Astrocyte of the spinal cord (primary cell): ENCODE results near the gene CDK5RAP2.
"Not testable (repeated sequence)": the region's sequence is repeated elsewhere in the genome, so short reads cannot be mapped to it uniquely, and the experiment has no call there.

Experiments used
- DNase-seq: peaks from one replicate; pipeline ENCODE4 v3.0.0; 2011; ENCODE audit warnings: low read depth, low spot score
- H3K4me3 ChIP-seq: 2 replicates; pipeline ENCODE4 v1.5.1; 2011; ENCODE audit warnings: low read depth, mild to moderate bottlenecking, low read length, moderate library complexity
- in situ Hi-C: cut with HindIII; loops from 2 replicates; pipeline ENCODE4 v1.10.0; 2017; ENCODE audit warnings: low sequenced_read_pairs
- TF ChIP-seq, protein P1 (sequence below): IDR thresholded peaks from 2 replicates; pipeline ENCODE4 v1.5.1; 2012; ENCODE audit warnings: low read depth, mild to moderate bottlenecking, low read length, inconsistent platforms

The CDK5RAP2 gene

GRCh38 chr9:120500733-120501132 lies 79.2 kb downstream of the CDK5RAP2 start:
- TF ChIP-seq, protein P1, sequence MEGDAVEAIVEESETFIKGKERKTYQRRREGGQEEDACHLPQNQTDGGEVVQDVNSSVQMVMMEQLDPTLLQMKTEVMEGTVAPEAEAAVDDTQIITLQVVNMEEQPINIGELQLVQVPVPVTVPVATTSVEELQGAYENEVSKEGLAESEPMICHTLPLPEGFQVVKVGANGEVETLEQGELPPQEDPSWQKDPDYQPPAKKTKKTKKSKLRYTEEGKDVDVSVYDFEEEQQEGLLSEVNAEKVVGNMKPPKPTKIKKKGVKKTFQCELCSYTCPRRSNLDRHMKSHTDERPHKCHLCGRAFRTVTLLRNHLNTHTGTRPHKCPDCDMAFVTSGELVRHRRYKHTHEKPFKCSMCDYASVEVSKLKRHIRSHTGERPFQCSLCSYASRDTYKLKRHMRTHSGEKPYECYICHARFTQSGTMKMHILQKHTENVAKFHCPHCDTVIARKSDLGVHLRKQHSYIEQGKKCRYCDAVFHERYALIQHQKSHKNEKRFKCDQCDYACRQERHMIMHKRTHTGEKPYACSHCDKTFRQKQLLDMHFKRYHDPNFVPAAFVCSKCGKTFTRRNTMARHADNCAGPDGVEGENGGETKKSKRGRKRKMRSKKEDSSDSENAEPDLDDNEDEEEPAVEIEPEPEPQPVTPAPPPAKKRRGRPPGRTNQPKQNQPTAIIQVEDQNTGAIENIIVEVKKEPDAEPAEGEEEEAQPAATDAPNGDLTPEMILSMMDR = no peak
- no peak for DNase-seq
- H3K4me3 ChIP-seq = no peak overlapping the region
- in situ Hi-C loops = no loop called here

GRCh38 chr9:120497865-120498264 lies 82.1 kb downstream of the CDK5RAP2 start:
- H3K4me3 ChIP-seq, in situ Hi-C loops, DNase-seq: not testable (repeated sequence)

GRCh38 chr9:120496438-120496837 lies 83.5 kb downstream of the CDK5RAP2 start:
- in situ Hi-C loops, H3K4me3 ChIP-seq, DNase-seq: not testable (repeated sequence)

DNA sequence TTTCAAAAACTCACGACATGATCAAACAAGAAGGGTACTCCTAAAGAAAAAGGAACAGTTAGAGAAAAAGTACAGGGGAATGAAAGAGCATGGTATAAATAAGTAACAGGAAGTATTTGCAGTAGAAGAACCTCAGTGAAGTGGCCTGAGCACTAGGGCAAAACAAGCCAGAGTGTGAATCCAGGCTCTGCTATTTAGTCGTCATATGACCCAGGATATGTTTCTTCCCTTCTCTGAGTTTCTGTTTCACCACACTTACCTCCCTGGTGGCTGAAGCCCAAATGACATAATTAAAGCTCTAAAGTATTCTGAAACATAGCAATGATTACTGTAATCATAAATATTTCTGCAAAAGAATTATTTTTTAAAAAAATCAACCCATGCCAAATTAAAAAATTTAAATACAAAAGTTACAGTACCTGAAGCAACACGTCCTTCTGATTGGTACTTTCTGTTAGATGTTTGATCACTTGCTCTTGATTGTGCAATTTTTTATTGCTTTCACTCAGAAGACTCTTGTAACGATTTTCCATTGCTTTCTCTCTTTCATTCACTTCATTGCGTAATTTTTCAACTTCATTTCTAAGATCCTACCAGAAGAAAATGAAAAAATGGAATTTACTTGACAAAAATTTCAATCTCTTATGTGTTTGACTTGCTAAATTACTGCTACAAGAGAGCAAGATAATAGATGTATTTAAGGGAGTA lies 88.9 kb downstream of the CDK5RAP2 start:
- DNase-seq = no peak
- H3K4me3 ChIP-seq = no peak overlapping the region
- in situ Hi-C loops = no loop called here
- TF ChIP-seq, protein P1 = no peak

DNA sequence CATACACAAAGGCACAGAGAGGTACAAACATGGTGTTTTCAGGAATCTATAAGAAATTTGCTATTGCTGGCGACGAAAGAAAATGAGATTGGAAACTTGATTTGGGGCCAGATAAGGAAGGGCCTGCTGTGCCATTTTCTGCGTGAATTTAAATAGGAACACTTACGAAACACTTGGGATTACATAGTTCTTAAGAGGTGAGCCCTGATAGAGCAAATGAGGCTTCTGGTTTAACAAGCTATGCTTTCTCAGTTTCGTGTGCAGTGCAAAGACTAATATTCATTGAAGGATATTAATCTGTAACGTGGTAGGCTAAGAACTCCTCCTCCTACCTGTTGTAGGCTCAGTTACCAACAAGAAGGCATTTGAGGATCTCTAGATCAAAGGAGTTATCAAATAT lies 93.1 kb downstream of the CDK5RAP2 start:
- H3K4me3 ChIP-seq = no peak overlapping the region
- DNase-seq = no peak
- TF ChIP-seq, protein P1 = no peak
- in situ Hi-C loops = no loop called here

DNA sequence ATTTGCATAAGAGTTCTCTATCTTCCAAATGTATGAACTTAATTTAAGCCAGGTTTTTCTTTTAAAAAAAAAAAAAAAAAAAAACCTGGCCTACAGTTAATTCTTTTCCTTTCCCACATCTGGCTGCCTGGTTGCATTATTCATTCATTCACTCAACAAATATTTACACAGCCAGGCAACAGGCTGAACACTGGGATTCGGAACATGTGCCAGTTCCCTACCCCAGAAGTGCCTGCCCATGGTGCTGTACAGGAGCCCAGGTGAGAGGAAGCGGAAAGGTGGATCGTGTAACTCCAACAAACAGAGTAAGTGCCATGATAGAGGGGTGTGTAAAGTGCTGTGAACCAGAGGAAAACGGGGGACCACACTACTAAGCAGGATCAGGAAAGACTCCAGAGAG lies 93.6 kb downstream of the CDK5RAP2 start:
- H3K4me3 ChIP-seq = no peak overlapping the region
- peak; percentile 17 for DNase-seq
- in situ Hi-C loops = no loop called here
- TF ChIP-seq, protein P1 = no peak

GRCh38 chr9:120485788-120486187 lies 94.2 kb downstream of the CDK5RAP2 start:
- no peak overlapping the region for H3K4me3 ChIP-seq
- in situ Hi-C loops = no loop called here
- TF ChIP-seq, protein P1 = no peak
- DNase-seq = no peak

GRCh38 chr9:120484162-120484561 lies 95.8 kb downstream of the CDK5RAP2 start:
- DNase-seq = no peak
- H3K4me3 ChIP-seq = no peak overlapping the region
- in situ Hi-C loops = no loop called here
- TF ChIP-seq, protein P1 = no peak
